HG03460 (cell line): ENCODE measurements around the gene ATF5.
"Not testable (repeated sequence)": the region's sequence is repeated elsewhere in the genome, so short reads cannot be mapped to it uniquely, and the experiment has no call there.

Experiments
- ATAC-seq: cut with Tn5 transposase; IDR thresholded peaks from one replicate; pipeline ENCODE4 v1.9.1; 2021; ENCODE audit not compliant: unreplicated experiment

ATF5 gene

DNA sequence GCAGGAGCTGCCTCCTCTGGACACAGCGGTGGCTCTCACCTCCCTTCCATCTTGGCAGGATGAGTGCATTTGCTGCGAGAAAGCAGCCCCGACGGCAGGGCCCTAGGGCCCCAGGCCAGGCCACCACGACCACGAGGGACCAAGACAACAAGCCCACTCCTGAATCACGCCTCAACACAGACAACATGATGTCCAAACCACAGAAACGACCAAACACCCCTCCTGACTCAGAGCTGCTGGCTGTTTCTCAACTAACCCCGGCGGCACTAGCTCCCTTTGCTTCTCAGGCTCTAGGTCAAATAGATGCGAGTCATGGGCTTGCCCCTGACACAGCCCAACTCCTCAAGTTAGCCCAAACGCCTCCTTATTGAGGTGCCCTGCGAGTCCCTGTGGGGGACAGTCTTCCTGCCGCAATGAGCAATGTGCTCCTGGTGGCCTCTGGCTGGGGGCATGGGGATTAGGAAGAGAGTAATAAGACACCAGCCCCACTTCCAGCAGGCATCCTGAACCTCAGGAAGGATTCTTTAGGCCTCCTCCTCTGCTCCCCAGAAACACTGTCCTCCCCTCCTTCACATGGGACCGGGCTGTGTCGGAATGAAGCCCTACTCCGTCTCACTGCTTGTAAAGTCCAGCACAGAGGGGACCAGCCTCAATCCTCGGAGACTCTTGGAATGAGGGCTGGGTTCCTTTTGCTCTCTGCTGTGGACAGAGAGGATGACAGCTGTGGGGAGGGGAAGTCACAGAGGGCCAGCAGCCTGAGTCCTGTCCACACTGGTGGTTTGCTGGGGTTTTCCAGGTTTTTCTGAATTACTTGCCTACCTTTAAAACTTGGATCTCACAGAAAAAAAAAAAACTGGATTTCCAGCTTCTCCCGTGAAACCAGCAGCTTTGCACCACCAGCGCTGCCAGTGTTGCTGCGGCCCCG lies 6.9 kb upstream of the ATF5 start:
- ATAC-seq = no peak

GRCh38 chr19:49923055-49924003 lies 5.7 kb upstream of the ATF5 start:
- no peak for ATAC-seq

- no peak for ATAC-seq
These were observed 4.8 kb upstream of the ATF5 start for GRCh38 chr19:49924004-49924880.

DNA sequence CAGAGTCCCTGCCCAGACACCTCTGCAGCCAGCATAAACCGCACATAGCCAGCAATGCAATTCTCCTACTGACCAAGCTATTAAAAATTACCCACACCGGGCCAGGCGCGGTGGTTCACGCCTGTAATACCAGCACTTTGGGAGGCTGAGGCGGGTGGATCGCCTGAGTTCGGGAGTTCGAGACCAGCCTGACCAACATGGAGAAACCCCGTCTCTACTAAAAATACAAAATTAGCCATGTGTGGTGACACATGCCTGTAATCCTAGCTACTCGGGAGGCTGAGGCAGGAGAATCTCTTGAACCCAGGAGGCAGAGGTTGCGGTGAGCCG lies 4.2 kb upstream of the ATF5 start:
- ATAC-seq = not testable (repeated sequence)

DNA sequence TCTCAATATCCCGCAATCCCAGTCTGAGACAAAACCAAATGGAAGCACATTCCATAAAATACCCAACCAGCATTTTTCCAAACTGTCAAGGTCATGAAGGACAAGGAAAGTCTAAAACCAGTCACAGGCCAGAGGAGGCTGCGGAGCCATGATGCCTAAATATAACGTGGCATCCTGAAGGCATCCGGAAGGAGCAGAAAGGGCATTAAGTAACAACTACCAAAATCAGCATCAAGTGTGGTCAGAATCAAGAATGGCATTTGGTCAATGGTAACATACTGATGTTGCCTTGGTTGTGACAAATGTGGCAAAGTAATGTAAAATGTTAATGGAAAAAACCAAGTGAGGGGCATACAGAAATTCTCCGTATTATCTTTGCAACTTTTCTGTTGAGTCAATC lies 3.5 kb upstream of the ATF5 start:
- no peak for ATAC-seq

GRCh38 chr19:49926515-49926914 lies 2.5 kb upstream of the ATF5 start:
- ATAC-seq = no peak

- ATAC-seq = no peak
These were observed 1.3 kb upstream of the ATF5 start for GRCh38 chr19:49927526-49928264.

DNA sequence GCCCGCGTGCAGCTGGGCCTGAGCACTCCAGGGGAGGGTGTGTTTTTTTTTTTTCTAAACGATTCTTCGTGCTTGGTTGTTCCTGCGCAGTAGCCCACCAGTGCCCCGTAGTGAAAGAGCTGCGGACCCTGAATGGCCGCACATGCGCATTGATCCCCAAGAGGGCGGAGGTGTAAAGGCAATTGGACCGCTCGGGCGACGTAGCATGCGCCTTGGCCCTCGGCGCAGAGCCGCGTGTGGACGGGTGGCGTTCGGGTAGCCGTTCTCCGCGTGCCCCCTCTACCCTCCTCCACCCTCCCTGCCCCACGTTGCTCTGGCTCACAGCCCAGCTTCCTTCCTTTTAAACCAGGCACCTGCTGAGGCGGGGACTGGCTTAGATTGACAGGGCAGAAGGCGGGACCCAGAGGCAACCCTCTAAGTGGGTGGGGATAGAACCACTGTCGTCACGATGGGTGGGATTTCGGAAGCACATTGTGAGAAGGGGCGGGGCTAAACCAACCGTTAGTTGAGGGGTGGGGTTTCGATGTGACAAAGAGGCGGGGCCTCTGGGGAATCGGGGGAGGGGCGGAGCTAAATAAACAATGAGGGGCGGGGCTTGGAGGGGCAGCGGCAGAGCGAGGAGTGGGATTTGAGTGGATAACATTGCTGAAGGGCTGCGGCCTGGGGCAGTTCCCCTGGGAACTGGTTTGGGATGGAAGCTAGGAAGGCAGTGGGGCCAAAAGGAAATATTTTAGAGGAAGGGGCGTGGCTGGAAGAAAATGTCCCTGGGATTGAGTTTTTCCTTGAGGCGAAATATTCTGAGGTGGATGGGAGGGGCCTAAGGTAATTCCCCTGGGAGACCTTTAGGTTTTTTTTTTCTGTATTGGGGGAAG lies 842 bp downstream of the ATF5 start:
- peak; percentile 69 for ATAC-seq

- no peak for ATAC-seq
These were observed 1.5 kb downstream of the ATF5 start for GRCh38 chr19:49930483-49931011.

GRCh38 chr19:49931293-49932040 lies 2.5 kb downstream of the ATF5 start:
- ATAC-seq = no peak

- no peak for ATAC-seq
These were observed 3.0 kb downstream of the ATF5 start for GRCh38 chr19:49932041-49932451.

DNA sequence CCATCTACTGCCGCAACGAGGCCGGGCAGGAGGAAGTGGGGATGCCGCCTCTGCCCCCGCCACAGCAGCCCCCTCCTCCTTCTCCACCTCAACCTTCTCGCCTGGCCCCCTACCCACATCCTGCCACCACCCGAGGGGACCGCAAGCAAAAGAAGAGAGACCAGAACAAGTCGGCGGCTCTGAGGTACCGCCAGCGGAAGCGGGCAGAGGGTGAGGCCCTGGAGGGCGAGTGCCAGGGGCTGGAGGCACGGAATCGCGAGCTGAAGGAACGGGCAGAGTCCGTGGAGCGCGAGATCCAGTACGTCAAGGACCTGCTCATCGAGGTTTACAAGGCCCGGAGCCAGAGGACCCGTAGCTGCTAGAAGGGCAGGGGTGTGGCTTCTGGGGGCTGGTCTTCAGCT lies 3.7 kb downstream of the ATF5 start:
- ATAC-seq = no peak

DNA sequence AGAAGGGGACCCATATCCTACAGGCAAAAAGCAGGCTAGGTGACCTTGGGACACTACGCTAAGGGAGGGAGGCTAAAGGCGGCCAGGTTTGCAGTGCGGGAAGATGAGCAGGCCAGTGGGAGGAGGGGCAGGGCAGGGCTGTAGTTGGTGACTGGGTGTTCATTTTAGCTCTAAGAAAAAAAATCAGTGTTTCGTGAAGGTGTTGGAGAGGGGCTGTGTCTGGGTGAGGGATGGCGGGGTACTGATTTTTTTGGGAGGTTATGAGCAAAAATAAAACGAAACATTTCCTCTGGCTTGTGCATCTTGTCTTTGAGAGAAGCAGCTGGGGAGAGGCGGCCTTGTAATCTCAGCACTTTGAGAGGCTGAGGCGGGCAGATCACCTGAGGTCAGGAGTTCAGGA lies 4.6 kb downstream of the ATF5 start:
- ATAC-seq = no peak

DNA sequence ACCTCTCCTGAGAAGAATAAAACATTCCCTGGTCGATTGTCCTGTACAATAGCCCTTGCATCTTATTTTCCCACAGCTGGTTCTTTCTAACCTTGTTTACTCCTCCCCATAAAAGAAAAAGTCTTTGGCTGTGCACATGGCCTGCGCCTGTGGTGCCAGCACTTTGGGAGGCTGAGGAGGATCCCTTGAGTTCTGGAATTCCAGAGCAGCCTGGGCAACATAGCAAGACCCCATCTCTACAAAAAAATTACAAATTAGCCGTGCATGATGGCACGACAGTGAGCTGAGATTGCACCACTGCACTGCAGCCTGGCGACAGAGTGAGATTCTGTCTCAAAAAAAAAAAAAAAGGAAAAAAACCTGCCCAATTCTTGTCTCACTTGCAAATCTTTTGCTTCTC lies 7.5 kb downstream of the ATF5 start:
- no peak for ATAC-seq

- no peak for ATAC-seq
These were observed 8.9 kb downstream of the ATF5 start for GRCh38 chr19:49937750-49938381.

- no peak for ATAC-seq
These were observed 9.7 kb downstream of the ATF5 start for GRCh38 chr19:49938662-49939061.

GRCh38 chr19:49939721-49940481 lies 10.9 kb downstream of the ATF5 start:
- ATAC-seq = no peak
